H1 (cell line): ENCODE measurements around the gene OR4D11. TPM values are rescaled to one million over a fixed set of nuclear protein-coding genes. Genes with fewer than 3 reads are reported as not detected.

Source experiments
- CBX8 ChIP-seq: fragments of 300-800, 300-1000 bp; sonication (generic); IDR thresholded peaks from 2 replicates; pipeline ENCODE4 v1.7.1; 2016; ENCODE audit warnings: low read depth, low read length, borderline replicate concordance
- CHD7 ChIP-seq: fragments of 300-600 bp; sonication (generic); IDR thresholded peaks from 2 replicates; pipeline ENCODE4 v1.7.1; 2012; ENCODE audit warnings: low read length, moderate library complexity, mild to moderate bottlenecking, inconsistent platforms; ENCODE audit not compliant: insufficient replicate concordance
- CREB1 ChIP-seq: IDR thresholded peaks from 2 replicates; pipeline ENCODE4 v1.6.1; 2012; ENCODE audit warnings: inconsistent platforms
- EZH2 ChIP-seq: fragments of 200-600 bp; sonication (generic); IDR thresholded peaks from 2 replicates; pipeline ENCODE4 v1.7.1; 2012; ENCODE audit warnings: low read depth, mild to moderate bottlenecking, moderate library complexity, low read length, inconsistent platforms; ENCODE audit not compliant: severe bottlenecking
- FOSL1 ChIP-seq: IDR thresholded peaks from 2 replicates; pipeline ENCODE4 v1.6.1; 2011; ENCODE audit warnings: mild to moderate bottlenecking, low read depth, low read length, moderate library complexity; ENCODE audit not compliant: insufficient read depth
- HDAC6 ChIP-seq: IDR thresholded peaks from one replicate; pipeline ENCODE4 v1.7.1; 2012; ENCODE audit warnings: low read depth, mild to moderate bottlenecking, inconsistent platforms, low read length, moderate library complexity
- MAX ChIP-seq: IDR thresholded peaks from 2 replicates; pipeline ENCODE4 v1.6.1; 2012; ENCODE audit warnings: inconsistent platforms
- SIX5 ChIP-seq: IDR thresholded peaks from 2 replicates; pipeline ENCODE4 v1.6.1; 2011; ENCODE audit warnings: mild to moderate bottlenecking, low read depth, low read length
- USF2 ChIP-seq: IDR thresholded peaks from 2 replicates; pipeline ENCODE4 v1.6.1; 2011; ENCODE audit warnings: low read length, improper control_type of control experiment
- ZNF274 ChIP-seq: IDR thresholded peaks from 2 replicates; pipeline ENCODE4 v1.7.0; 2012; ENCODE audit warnings: low read length, borderline replicate concordance; ENCODE audit errors: extremely low read depth
- polyA plus RNA-seq, 7 experiments: library from polyadenylated mRNA; depleted of rRNA in 3 of 7; stranded (reverse) in 5 of 7; unstranded in 2 of 7; fragments of >200 nt in 5 of 7; fragments of 200-250 nt in 2 of 7; gene quantifications; 1 replicate in 5 of 7; 2 replicates in 1 of 7; 4 replicates in 1 of 7; pipeline versions ENCODE4 v1.2.1 to v1.2.3, GENCODE V29; 2011 to 2013; ENCODE audit warnings: missing spikeins in 2 of 7, mixed read lengths in 2 of 7
- total RNA-seq: library from RNA; stranded (reverse); fragmentation: NEBNext Ultra II Directional; extraction: Animal tissue kit (Norgen Biotek cat#: 25700); gene quantifications from 2 replicates; pipeline ENCODE4 v1.2.1, GENCODE V29; 2021

Gene OR4D11
- total and polyA plus RNA-seq, 2 of the 8 experiments (the other 6 are each of a cell fraction or from before 2014, with no cell fraction given): not detected

GRCh38 chr11:59550368-59550841, 47.0 kb downstream of the OR4D11 start (continued):
- TF ChIP-seq CHD7: no peak
- no peak for TF ChIP-seq EZH2
- TF ChIP-seq ZNF274: no peak
- no peak for TF ChIP-seq FOSL1
- TF ChIP-seq CREB1: no peak
- peak; percentile 78 for TF ChIP-seq HDAC6
- no peak for TF ChIP-seq USF2
- peak; percentile 57; the same call in 1 of the 2 replicates for TF ChIP-seq MAX
- no peak for TF ChIP-seq SIX5
- TF ChIP-seq CBX8: no peak
